GM12891 (cell line): Measurements from ENCODE around the gene PCDH15.

Experiments used
- POLR2A ChIP-seq: IDR thresholded peaks from 2 replicates; pipeline ENCODE4 v1.6.1; 2011; ENCODE audit warnings: low read depth, low read length, control low read depth
- TAF1 ChIP-seq: IDR thresholded peaks from 2 replicates; pipeline ENCODE4 v1.6.1; 2011; ENCODE audit warnings: low read depth, low read length, control low read depth

DNA sequence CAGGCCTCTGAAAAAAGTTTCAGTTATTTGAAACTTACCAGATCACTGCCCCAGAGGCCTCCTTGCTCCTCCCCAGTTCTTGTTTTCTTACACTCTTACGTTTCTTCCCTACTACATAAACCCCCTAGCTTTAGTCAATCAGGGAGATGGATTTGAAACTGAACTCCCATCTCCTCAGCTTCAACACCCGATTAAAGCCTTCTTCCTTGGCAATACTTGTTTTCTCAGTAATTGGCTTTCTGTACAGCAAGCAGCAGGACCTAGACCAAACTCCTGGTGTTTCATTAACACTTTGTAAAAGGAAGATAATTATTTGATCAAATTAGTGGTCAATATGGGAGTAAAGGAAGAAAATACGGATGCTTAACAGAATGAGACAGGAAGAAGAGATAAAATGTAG lies 870.4 kb downstream of the PCDH15 start:
- TF ChIP-seq TAF1 (no peak), POLR2A (no peak)
